Esophagus muscularis mucosa (tissue), 4 donors: ENCODE measurements around the gene SERINC5. TPM values are rescaled to one million over a fixed set of nuclear protein-coding genes. Genes with fewer than 3 reads are reported as not detected.
"Not testable (repeated sequence)": the region's sequence is repeated elsewhere in the genome, so short reads cannot be mapped to it uniquely, and the experiment has no call there.

ENCODE experiments used
- DNase-seq: peaks from one replicate; pipeline ENCODE4 v3.0.0-alpha.2; 2017; ENCODE audit errors: extremely low spot score
- H3K27ac ChIP-seq, 4 donors: fragments of 200-600 bp; sonication (generic); replicated peaks in 1 of 4; 1 replicate in 3 of 4; 2 replicates in 1 of 4; pipeline ENCODE4 v1.5.1; 2016 to 2019; ENCODE audit warnings: mild to moderate bottlenecking in 1 of 4
- H3K27me3 ChIP-seq, 4 donors: fragments of 200-600 bp; sonication (generic); one replicate each; pipeline versions ENCODE4 v1.5.1 to v1.6.0; 2016 to 2019
- H3K36me3 ChIP-seq, 4 donors: fragments of 200-600 bp; sonication (generic); one replicate each; pipeline ENCODE4 v1.5.1; 2016 to 2019
- H3K4me1 ChIP-seq, 4 donors: fragments of 200-600 bp; sonication (generic); one replicate each; pipeline ENCODE4 v1.5.1; 2016 to 2019
- H3K4me3 ChIP-seq, 4 donors: fragments of 200-600 bp; sonication (generic); 1 replicate in 2 of 4; 2 replicates in 2 of 4; pipeline ENCODE4 v1.5.1; 2016 to 2019; ENCODE audit warnings: mild to moderate bottlenecking in 4 of 4, moderate library complexity in 1 of 4
- H3K9me3 ChIP-seq, 4 donors: fragments of 200-600 bp; sonication (generic); 1 replicate in 3 of 4; 2 replicates in 1 of 4; pipeline ENCODE4 v1.5.1; 2016 to 2019
- EP300 ChIP-seq: sonication (generic); formaldehyde crosslinking; IDR thresholded peaks from one replicate; pipeline ENCODE4 v1.6.1; 2017; ENCODE audit warnings: antibody characterized with exemption
- POLR2A ChIP-seq: fragments of 450-650 bp; IDR thresholded peaks from one replicate; pipeline ENCODE4 v1.6.1; 2017; ENCODE audit warnings: antibody characterized with exemption, moderate library complexity, mild to moderate bottlenecking, low read depth
- POLR2AphosphoS5 ChIP-seq, 2 donors: sonication (generic); formaldehyde crosslinking; IDR thresholded peaks; one replicate each; pipeline ENCODE4 v1.6.1; 2017; ENCODE audit warnings: antibody characterized with exemption in 2 of 2
- WGBS: methylation state at CpG from one replicate; pipeline ENCODE4 v1.1.5; 2018; 5-methylcytosine and 5-hydroxymethylcytosine counted together
- intact Hi-C: fragments of 100-400 bp; cut with DNase I; formaldehyde crosslinking; loops from one replicate; pipeline ENCODE4 v1.15.1; 2023
- total RNA-seq, 4 donors: library from RNA; depleted of rRNA; stranded (reverse); fragments of >200 nt; gene quantifications; one replicate each; pipeline versions ENCODE4 v1.1.0 to v1.2.1, GENCODE V29; 2016
- TF ChIP-seq, protein P1 (sequence below), 3 experiments: fragments of 200-600 bp in 2 of 3; fragments of 450-650 bp in 1 of 3; sonication (generic) in 2 of 3; IDR thresholded peaks; one replicate each; pipeline ENCODE4 v1.5.1; 2017 to 2019; ENCODE audit warnings: antibody characterized with exemption in 3 of 3, mild to moderate bottlenecking in 2 of 3, moderate library complexity in 1 of 3

SERINC5 gene
- total RNA-seq, 4 donors from 2014 or later: 5.8 to 9.1 (median 8.3) TPM

DNA sequence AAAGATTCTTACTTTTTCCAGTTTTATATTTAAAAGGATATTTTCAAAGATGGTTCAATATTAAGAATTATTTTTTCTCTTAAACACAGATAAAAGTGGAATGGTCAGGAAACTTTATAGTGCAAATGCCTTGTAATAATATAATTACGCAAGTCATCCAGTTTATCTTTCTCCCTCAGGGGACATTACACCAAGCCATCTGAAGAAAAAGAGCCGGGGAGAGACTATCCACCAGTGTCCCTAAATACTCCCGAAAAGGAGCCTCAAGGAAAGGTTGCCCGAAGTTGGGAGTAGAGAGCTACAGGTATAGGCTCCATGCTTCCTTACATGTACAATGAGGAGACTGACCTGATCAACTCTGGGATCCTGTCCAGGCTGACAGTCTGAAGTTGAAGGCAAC is 101.1 kb downstream of the SERINC5 start:
- DNase-seq: no peak
- Histone ChIP-seq H3K4me3 (no peak overlapping the region), H3K27me3 (no peaks in the 10 kb centered on the region), H3K36me3 (peaks cover 4 to 52% (median 8%) of the 10 kb centered on the region in 4 donors), H3K9me3 (no peaks in the 10 kb centered on the region), H3K27ac (no peak overlapping the region), H3K4me1 (no peaks in the 10 kb centered on the region)
- 90% methylated on average over 4 of the region's 4 CpGs for WGBS
- intact Hi-C loops: no loop called here
- TF ChIP-seq, protein P1, sequence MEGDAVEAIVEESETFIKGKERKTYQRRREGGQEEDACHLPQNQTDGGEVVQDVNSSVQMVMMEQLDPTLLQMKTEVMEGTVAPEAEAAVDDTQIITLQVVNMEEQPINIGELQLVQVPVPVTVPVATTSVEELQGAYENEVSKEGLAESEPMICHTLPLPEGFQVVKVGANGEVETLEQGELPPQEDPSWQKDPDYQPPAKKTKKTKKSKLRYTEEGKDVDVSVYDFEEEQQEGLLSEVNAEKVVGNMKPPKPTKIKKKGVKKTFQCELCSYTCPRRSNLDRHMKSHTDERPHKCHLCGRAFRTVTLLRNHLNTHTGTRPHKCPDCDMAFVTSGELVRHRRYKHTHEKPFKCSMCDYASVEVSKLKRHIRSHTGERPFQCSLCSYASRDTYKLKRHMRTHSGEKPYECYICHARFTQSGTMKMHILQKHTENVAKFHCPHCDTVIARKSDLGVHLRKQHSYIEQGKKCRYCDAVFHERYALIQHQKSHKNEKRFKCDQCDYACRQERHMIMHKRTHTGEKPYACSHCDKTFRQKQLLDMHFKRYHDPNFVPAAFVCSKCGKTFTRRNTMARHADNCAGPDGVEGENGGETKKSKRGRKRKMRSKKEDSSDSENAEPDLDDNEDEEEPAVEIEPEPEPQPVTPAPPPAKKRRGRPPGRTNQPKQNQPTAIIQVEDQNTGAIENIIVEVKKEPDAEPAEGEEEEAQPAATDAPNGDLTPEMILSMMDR (IDR thresholded peaks at IDR 0.05): no peak
- TF ChIP-seq POLR2A (no peak), POLR2AphosphoS5 (IDR thresholded peaks at IDR 0.05) (no peak), EP300 (no peak)

DNA sequence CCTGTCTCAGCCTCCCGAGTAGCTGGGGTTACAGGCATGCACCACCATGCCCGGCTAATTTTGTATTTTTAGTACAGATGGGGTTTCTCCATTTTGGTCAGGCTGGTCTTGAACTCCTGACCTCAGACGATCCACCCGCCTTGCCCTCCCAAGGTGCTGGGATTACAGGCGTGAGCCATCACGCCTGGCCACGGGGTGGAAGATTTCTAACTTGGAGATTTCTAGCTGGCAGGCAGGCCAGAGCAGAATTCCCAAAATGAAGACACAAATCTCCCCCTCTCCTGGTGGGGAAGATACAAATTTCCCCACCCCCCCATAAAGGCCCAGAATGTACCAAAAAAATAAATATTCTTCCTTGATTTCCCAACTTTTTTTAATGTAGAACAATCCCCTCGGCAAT is 101.6 kb downstream of the SERINC5 start:
- H3K9me3 ChIP-seq, intact Hi-C loops, H3K4me1 ChIP-seq, H3K4me3 ChIP-seq, H3K27me3 ChIP-seq, H3K27ac ChIP-seq, DNase-seq: not testable (repeated sequence)
- WGBS: 98% methylated on average over 8 of the region's 8 CpGs
- H3K36me3 ChIP-seq: peaks cover 0 to 52% (median 8%) of the 10 kb centered on the region in 4 donors

DNA sequence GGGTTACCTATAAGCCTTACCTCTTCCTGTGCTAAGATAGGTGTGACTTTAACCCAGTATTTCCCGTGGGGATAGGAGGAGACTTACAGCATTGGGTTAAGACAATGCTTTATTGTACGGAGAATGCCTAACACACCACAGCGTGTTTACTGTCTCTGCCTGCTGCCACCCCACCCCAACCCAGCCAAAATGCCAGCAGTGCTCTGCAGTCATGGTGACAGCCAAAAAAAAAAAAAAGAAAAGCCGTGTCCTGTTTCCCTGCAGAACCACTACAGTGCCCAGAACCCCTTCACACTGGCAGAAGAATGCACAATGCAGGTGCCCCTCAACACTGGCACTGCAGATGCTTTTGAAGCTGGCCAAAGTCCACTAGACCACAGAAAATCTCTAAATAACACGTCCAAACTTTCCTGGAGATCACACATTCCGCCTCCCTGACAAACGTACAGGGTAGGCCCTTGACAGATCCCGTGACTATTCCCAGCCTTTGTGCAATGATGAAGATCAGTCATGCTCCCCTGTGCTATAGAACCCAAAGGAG is 102.2 kb downstream of the SERINC5 start:
- H3K27ac ChIP-seq: no peak overlapping the region

DNA sequence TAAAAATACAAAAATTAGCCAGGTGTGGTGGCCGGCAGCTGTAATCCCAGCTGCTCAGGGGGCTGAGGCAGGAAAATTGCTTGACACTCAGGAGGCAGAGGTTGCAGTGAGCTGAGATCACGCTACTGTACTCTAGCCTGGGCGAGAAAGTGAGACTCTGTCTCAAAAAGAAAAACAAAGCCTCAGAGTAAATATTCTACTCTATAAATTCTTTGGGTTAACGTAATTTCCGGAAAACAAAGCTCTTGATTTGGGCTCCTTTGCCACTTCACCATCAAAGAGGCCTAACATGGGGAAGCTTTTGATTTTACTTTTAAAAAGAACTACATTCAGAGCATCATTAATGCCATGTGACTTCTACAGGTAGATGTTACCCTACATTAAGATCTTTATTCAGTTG is 103.1 kb downstream of the SERINC5 start:
- Histone ChIP-seq H3K27me3 (no peaks in the 10 kb centered on the region), H3K9me3 (no peaks in the 10 kb centered on the region), H3K4me3 (no peak overlapping the region), H3K4me1 (no peaks in the 10 kb centered on the region), H3K27ac (no peak overlapping the region), H3K36me3 (peaks cover 8 to 39% (median 8%) of the 10 kb centered on the region in 4 donors)
- 90% methylated on average over 5 of the region's 5 CpGs for WGBS
- intact Hi-C loops: no loop called here
- TF ChIP-seq POLR2A: no peak
- TF ChIP-seq, protein P1 (IDR thresholded peaks at IDR 0.05): no peak
- no peak for TF ChIP-seq EP300
- TF ChIP-seq POLR2AphosphoS5 (IDR thresholded peaks at IDR 0.05): no peak
- DNase-seq: no peak

More for the DNA sequence above, 102.2 kb downstream of the SERINC5 start:
- intact Hi-C loops: no loop called here
- TF ChIP-seq POLR2A: no peak
- TF ChIP-seq, protein P1 (IDR thresholded peaks at IDR 0.05): no peak
- TF ChIP-seq POLR2AphosphoS5 (IDR thresholded peaks at IDR 0.05): no peak
- no peak for TF ChIP-seq EP300
- no peak for DNase-seq
- no peaks in the 10 kb centered on the region for H3K4me1 ChIP-seq
- no peaks in the 10 kb centered on the region for H3K9me3 ChIP-seq
- H3K4me3 ChIP-seq: no peak overlapping the region
- H3K36me3 ChIP-seq: peaks cover 5 to 47% (median 8%) of the 10 kb centered on the region in 4 donors
- WGBS: 84% methylated on average over 8 of the region's 8 CpGs
- H3K27me3 ChIP-seq: no peaks in the 10 kb centered on the region

DNA sequence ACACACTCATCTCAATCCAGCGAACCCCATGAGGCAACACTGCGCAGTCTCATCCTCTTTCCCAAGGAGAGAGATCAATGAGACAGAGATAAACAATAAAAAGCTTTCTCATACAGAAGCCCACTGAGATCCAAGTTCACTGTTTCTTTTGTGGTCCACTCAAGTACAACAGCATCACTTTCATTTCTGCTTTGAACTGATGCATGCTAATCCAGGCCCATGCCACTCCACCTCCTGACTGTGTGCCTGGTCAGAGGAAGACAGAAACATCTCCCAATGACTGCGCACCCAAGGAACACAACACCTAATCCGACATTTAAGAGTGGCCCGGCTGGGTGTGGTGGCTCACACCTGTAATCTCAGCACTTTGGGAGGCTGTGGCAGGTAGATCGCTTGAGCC is 104.0 kb downstream of the SERINC5 start:
- WGBS: 94% methylated on average over 6 of the region's 6 CpGs
- Histone ChIP-seq H3K27me3 (no peaks in the 10 kb centered on the region), H3K36me3 (peaks cover 8 to 37% (median 8%) of the 10 kb centered on the region in 4 donors), H3K27ac (no peak overlapping the region), H3K9me3 (no peaks in the 10 kb centered on the region), H3K4me1 (no peaks in the 10 kb centered on the region), H3K4me3 (no peak overlapping the region)
- TF ChIP-seq POLR2A: no peak
- TF ChIP-seq EP300: no peak
- TF ChIP-seq, protein P1 (IDR thresholded peaks at IDR 0.05): no peak
- no peak for DNase-seq
- intact Hi-C loops: no loop called here
